Testis (tissue), 2 donors: ENCODE measurements around the gene ABCA8.

Experiments used
- CTCF ChIP-seq, 3 experiments: fragments of 450-650 bp in 2 of 3; fragments of 200-600 bp in 1 of 3; sonication (generic) in 1 of 3; IDR thresholded peaks; one replicate each; pipeline ENCODE4 v1.5.1; 2016 to 2019; ENCODE audit warnings: antibody characterized with exemption in 3 of 3, mild to moderate bottlenecking in 2 of 3, moderate library complexity in 1 of 3
- POLR2A ChIP-seq: fragments of 450-650 bp; IDR thresholded peaks from one replicate; pipeline ENCODE4 v1.6.1; 2017; ENCODE audit warnings: antibody characterized with exemption, mild to moderate bottlenecking, moderate library complexity

- TF ChIP-seq CTCF (IDR thresholded peaks at IDR 0.05) (peak in 1 of 3 experiments; percentile 3), POLR2A (no peak)
Measured at GRCh38 chr17:68953340-68953997, 1.7 kb downstream of the ABCA8 start.
